Skin epidermis (tissue), 12 donors: ENCODE measurements around the gene PTBP3.

Source experiments
- H3K27ac ChIP-seq, 21 experiments: fragments of 200-600 bp; sonication (generic) in 11 of 21; one replicate each; pipeline ENCODE4 v1.5.0; 2020; ENCODE audit warnings: mild to moderate bottlenecking in 3 of 21, inconsistent platforms in 2 of 21, moderate library complexity in 2 of 21
- H3K4me3 ChIP-seq, 7 experiments: fragments of 200-600 bp; sonication (generic) in 2 of 7; one replicate each; pipeline ENCODE4 v1.5.0; 2020; ENCODE audit warnings: inconsistent platforms in 2 of 7, mild to moderate bottlenecking in 2 of 7, moderate library complexity in 1 of 7

Gene PTBP3

GRCh38 chr9:112327718-112328450 lies 5.5 kb downstream of the PTBP3 start:
- no peak overlapping the region for H3K4me3 ChIP-seq
- H3K27ac ChIP-seq = peak overlapping the region in 3 of 21 experiments; percentile 1 to 59 (median 40)

GRCh38 chr9:112326194-112326593 lies 7.2 kb downstream of the PTBP3 start:
- Histone ChIP-seq H3K27ac (peak overlapping the region in 1 of 21 experiments; percentile 7), H3K4me3 (no peak overlapping the region)

GRCh38 chr9:112325600-112325999 lies 7.8 kb downstream of the PTBP3 start:
- H3K4me3 ChIP-seq = no peak overlapping the region
- no peak overlapping the region for H3K27ac ChIP-seq

- Histone ChIP-seq H3K27ac (no peak overlapping the region), H3K4me3 (no peak overlapping the region)
Observed at GRCh38 chr9:112325127-112325526, 8.3 kb downstream of the PTBP3 start.

GRCh38 chr9:112323378-112323854 lies 10.0 kb downstream of the PTBP3 start:
- Histone ChIP-seq H3K27ac (no peak overlapping the region), H3K4me3 (no peak overlapping the region)

GRCh38 chr9:112322701-112323377 lies 10.6 kb downstream of the PTBP3 start:
- H3K27ac ChIP-seq = no peak overlapping the region

GRCh38 chr9:112316258-112316943 lies 17.0 kb downstream of the PTBP3 start:
- Histone ChIP-seq H3K4me3 (no peak overlapping the region), H3K27ac (peak overlapping the region in 1 of 21 experiments; percentile 27)

More at GRCh38 chr9:112322701-112323377, 10.6 kb downstream of the PTBP3 start:
- H3K4me3 ChIP-seq = no peak overlapping the region

- Histone ChIP-seq H3K27ac (peak overlapping the region in 1 of 21 experiments; percentile 27), H3K4me3 (no peak overlapping the region)
Observed at GRCh38 chr9:112315331-112316257, 17.8 kb downstream of the PTBP3 start.

GRCh38 chr9:112312139-112312538 lies 21.3 kb downstream of the PTBP3 start:
- Histone ChIP-seq H3K27ac (no peak overlapping the region), H3K4me3 (no peak overlapping the region)

- Histone ChIP-seq H3K27ac (no peak overlapping the region), H3K4me3 (no peak overlapping the region)
Observed at GRCh38 chr9:112311497-112311896, 21.9 kb downstream of the PTBP3 start.

GRCh38 chr9:112310826-112311225 lies 22.6 kb downstream of the PTBP3 start:
- Histone ChIP-seq H3K27ac (no peak overlapping the region), H3K4me3 (no peak overlapping the region)

GRCh38 chr9:112308588-112308987 lies 24.8 kb downstream of the PTBP3 start:
- Histone ChIP-seq H3K4me3 (no peak overlapping the region), H3K27ac (no peak overlapping the region)

- no peak overlapping the region for H3K27ac ChIP-seq
- H3K4me3 ChIP-seq = no peak overlapping the region
Observed at GRCh38 chr9:112301420-112301819, 32.0 kb downstream of the PTBP3 start.

- Histone ChIP-seq H3K27ac (no peak overlapping the region), H3K4me3 (no peak overlapping the region)
Observed at GRCh38 chr9:112299514-112299913, 33.9 kb downstream of the PTBP3 start.

- Histone ChIP-seq H3K4me3 (no peak overlapping the region), H3K27ac (no peak overlapping the region)
Observed at GRCh38 chr9:112296929-112297328, 36.5 kb downstream of the PTBP3 start.

GRCh38 chr9:112295174-112295573 lies 38.2 kb downstream of the PTBP3 start:
- H3K27ac ChIP-seq = no peak overlapping the region
- no peak overlapping the region for H3K4me3 ChIP-seq

GRCh38 chr9:112288029-112288428 lies 45.4 kb downstream of the PTBP3 start:
- Histone ChIP-seq H3K27ac (peak overlapping the region in 1 of 21 experiments; percentile 2), H3K4me3 (no peak overlapping the region)

GRCh38 chr9:112286926-112287325 lies 46.5 kb downstream of the PTBP3 start:
- Histone ChIP-seq H3K4me3 (no peak overlapping the region), H3K27ac (no peak overlapping the region)

GRCh38 chr9:112285056-112285455 lies 48.4 kb downstream of the PTBP3 start:
- H3K4me3 ChIP-seq = no peak overlapping the region
- H3K27ac ChIP-seq = no peak overlapping the region
